Choroid plexus epithelial cell (primary cell): ENCODE data around the gene RHOBTB1.
A peak's percentile ranks its signal among the peaks of the same experiment; 100 is the strongest.

Source experiments
- DNase-seq: peaks from one replicate; pipeline ENCODE4 v3.0.0-alpha.2; 2010; ENCODE audit warnings: low read depth
- H3K4me3 ChIP-seq: 2 replicates; pipeline ENCODE4 v1.5.1; 2011; ENCODE audit warnings: low read depth, mild to moderate bottlenecking, control low read depth, low read length, moderate library complexity
- TF ChIP-seq, protein P1 (sequence below): conservative IDR thresholded peaks from 2 replicates; pipeline ENCODE4 v1.5.1; 2011; ENCODE audit warnings: low read depth, mild to moderate bottlenecking, control low read depth, inconsistent platforms, low read length, moderate library complexity

Gene RHOBTB1

GRCh38 chr10:60890811-60891210 lies 53.2 kb downstream of the RHOBTB1 start:
- H3K4me3 ChIP-seq: no peak overlapping the region
- no peak for DNase-seq
- TF ChIP-seq, protein P1, sequence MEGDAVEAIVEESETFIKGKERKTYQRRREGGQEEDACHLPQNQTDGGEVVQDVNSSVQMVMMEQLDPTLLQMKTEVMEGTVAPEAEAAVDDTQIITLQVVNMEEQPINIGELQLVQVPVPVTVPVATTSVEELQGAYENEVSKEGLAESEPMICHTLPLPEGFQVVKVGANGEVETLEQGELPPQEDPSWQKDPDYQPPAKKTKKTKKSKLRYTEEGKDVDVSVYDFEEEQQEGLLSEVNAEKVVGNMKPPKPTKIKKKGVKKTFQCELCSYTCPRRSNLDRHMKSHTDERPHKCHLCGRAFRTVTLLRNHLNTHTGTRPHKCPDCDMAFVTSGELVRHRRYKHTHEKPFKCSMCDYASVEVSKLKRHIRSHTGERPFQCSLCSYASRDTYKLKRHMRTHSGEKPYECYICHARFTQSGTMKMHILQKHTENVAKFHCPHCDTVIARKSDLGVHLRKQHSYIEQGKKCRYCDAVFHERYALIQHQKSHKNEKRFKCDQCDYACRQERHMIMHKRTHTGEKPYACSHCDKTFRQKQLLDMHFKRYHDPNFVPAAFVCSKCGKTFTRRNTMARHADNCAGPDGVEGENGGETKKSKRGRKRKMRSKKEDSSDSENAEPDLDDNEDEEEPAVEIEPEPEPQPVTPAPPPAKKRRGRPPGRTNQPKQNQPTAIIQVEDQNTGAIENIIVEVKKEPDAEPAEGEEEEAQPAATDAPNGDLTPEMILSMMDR: no peak

GRCh38 chr10:60883187-60883586 lies 60.8 kb downstream of the RHOBTB1 start:
- TF ChIP-seq, protein P1: peak; percentile 85
- peak; percentile 74 for DNase-seq
- no peak overlapping the region for H3K4me3 ChIP-seq

- TF ChIP-seq, protein P1: no peak
- no peak for DNase-seq
- H3K4me3 ChIP-seq: no peak overlapping the region
Observed at GRCh38 chr10:60878224-60878623, 65.8 kb downstream of the RHOBTB1 start.

- no peak for DNase-seq
- H3K4me3 ChIP-seq: no peak overlapping the region
- TF ChIP-seq, protein P1: no peak
Observed at GRCh38 chr10:60877777-60878120, 66.2 kb downstream of the RHOBTB1 start.

- TF ChIP-seq, protein P1: no peak
- H3K4me3 ChIP-seq: no peak overlapping the region
Observed at GRCh38 chr10:60877061-60877776, 66.8 kb downstream of the RHOBTB1 start.

DNA sequence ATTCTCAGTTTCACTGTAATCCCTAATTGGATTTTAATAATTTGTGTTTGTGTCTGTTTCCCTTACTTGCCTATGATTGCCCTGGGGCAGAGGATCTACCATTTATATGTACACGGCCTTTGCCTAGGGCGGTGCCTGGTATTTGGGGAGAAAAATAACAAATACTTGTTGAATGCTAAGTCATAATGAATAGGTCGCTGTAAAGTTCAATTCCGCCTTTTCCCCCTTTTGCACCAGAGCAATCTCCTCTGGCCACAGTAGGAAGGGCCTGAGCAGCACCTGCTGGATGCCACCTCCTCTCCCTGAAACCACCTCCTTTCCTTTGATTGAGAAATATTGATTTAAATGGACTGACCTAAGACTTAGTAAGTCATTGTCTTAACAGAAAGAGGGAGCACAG lies 70.2 kb downstream of the RHOBTB1 start:
- TF ChIP-seq, protein P1: no peak
- H3K4me3 ChIP-seq: no peak overlapping the region
- DNase-seq: no peak

More at GRCh38 chr10:60877061-60877776, 66.8 kb downstream of the RHOBTB1 start:
- no peak for DNase-seq

DNA sequence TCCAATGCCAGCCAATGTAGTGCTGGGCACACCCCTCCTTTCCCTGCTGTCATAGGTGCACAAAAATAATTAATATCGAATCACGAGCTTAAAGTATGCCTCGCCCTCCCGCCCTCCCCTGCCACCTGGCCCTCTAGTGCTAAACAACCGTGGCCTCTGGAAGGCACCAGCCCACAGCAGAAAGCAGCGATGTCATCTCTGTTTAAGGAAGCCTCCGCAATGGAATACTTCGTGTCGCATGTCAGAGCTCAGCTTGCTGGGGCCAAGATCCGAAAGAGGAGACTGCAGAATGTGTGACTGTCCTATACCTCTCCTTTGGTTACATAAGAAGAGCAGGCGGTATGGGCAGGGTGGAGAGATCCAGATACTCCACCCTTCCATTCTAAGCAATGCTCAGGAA lies 71.5 kb downstream of the RHOBTB1 start:
- no peak for DNase-seq
- no peak overlapping the region for H3K4me3 ChIP-seq
- TF ChIP-seq, protein P1: no peak
